OCI-LY7 (cell line): Measurements from ENCODE around the gene SERHL2.

ENCODE experiments used
- CTCF ChIP-seq: fragments of 200-600 bp; sonication (generic); conservative IDR thresholded peaks from 2 replicates; pipeline ENCODE4 v1.5.1; 2014; ENCODE audit warnings: mild to moderate bottlenecking, antibody characterized with exemption, low read length, moderate library complexity, mixed read lengths
- EZH2phosphoT487 ChIP-seq: fragments of 200-600 bp; sonication (generic); IDR thresholded peaks from 2 replicates; pipeline ENCODE4 v1.6.1; 2018; ENCODE audit warnings: low read depth, borderline replicate concordance, mild to moderate bottlenecking, mixed run types, antibody characterized with exemption, low read length, moderate library complexity, mixed read lengths

GRCh38 chr22:42585096-42585495 is 31.3 kb downstream of the SERHL2 start:
- no peak for TF ChIP-seq CTCF
- TF ChIP-seq EZH2phosphoT487, result no peak
